Dermis lymphatic vessel endothelial cell (primary cell): ENCODE measurements around the gene PIH1D2. TPM values are rescaled to one million over a fixed set of nuclear protein-coding genes. Genes with fewer than 3 reads are reported as not detected.

ENCODE experiments used
- total RNA-seq: library from RNA; depleted of rRNA; stranded (reverse); fragments of >200 nt; gene quantifications from 2 replicates; pipeline ENCODE4 v1.2.1, GENCODE V29; 2014

Gene PIH1D2
- 0.33 and 0.69 TPM in 2 replicates for total RNA-seq

GRCh38 chr11:112073941-112074811, at the start of gene PIH1D2, which contains the start of gene NKAPD1:
PIH1D2 (minus strand) TSS chr11:112074017; CDS start chr11:112073174, 843 bp downstream.
NKAPD1 (plus strand) TSS chr11:112074299; CDS start chr11:112075575, 1,276 bp downstream.

GRCh38 chr11:112086422-112087191, 12.8 kb upstream of the PIH1D2 start, which contains the start of the genes SDHD and TIMM8B:
SDHD (plus strand) TSS chr11:112086873; CDS start chr11:112086908, 35 bp downstream.
TIMM8B (minus strand) TSS chr11:112086756; CDS start chr11:112086723, 33 bp downstream.

GRCh38 chr11:112024773-112025678, 48.8 kb downstream of the PIH1D2 start, which contains the start of gene DLAT:
DLAT (plus strand) TSS chr11:112025408; CDS start chr11:112025473, 65 bp downstream.

Other genes with a start within 250 kb of the PIH1D2 start
- 19.3 and 22.9 TPM in 2 replicates for gene ALG9, start 202.4 kb downstream of the PIH1D2 start, total RNA-seq
- 1.7 and 2.4 TPM in 2 replicates for gene FDXACB1, start 194.9 kb downstream of the PIH1D2 start, total RNA-seq
- 3.0 and 6.0 TPM in 2 replicates for gene CFAP68, start 194.5 kb downstream of the PIH1D2 start, total RNA-seq
- gene CRYAB, start 162.2 kb downstream of the PIH1D2 start, total RNA-seq, result 0.26 and 0.33 TPM in 2 replicates
- not detected in 2 replicates for gene HSPB2, start 161.3 kb downstream of the PIH1D2 start, total RNA-seq
- gene C11orf52, start 155.1 kb downstream of the PIH1D2 start, total RNA-seq, result 0.52 and 0.54 TPM in 2 replicates
- gene DIXDC1, start 136.7 kb downstream of the PIH1D2 start, total RNA-seq, result 2.9 and 8.5 TPM in 2 replicates
- 24.7 and 25.6 TPM in 2 replicates for gene DLAT, start 48.6 kb downstream of the PIH1D2 start, total RNA-seq
- 15.0 and 20.4 TPM in 2 replicates for gene NKAPD1, start 282 bp upstream of the PIH1D2 start, total RNA-seq
- gene TIMM8B, start 12.7 kb upstream of the PIH1D2 start, total RNA-seq, result 67.9 and 89.3 TPM in 2 replicates
- gene SDHD, start 12.9 kb upstream of the PIH1D2 start, total RNA-seq, result 148 and 213 TPM in 2 replicates
- gene IL18, start 90.1 kb upstream of the PIH1D2 start, total RNA-seq, result 0.11 TPM in 1 of 2 replicates, not detected in the other
- gene TEX12, start 93.4 kb upstream of the PIH1D2 start, total RNA-seq, result 0.17 TPM in 1 of 2 replicates, not detected in the other
- 0.52 and 1.1 TPM in 2 replicates for gene BCO2, start 101.5 kb upstream of the PIH1D2 start, total RNA-seq
- gene PTS, start 152.4 kb upstream of the PIH1D2 start, total RNA-seq, result 28.2 and 33.5 TPM in 2 replicates
- gene PLET1, start 186.8 kb upstream of the PIH1D2 start, total RNA-seq, result not detected in 2 replicates